WTC11 (cell line): ENCODE measurements around the gene LEKR1. TPM values are rescaled to one million over a fixed set of nuclear protein-coding genes. Genes with fewer than 3 reads are reported as not detected.
"Not testable (repeated sequence)": the region's sequence is repeated elsewhere in the genome, so short reads cannot be mapped to it uniquely, and the experiment has no call there.

Source experiments
- ATAC-seq: fragments of 200-7000 bp; cut with Tn5 transposase; 2 replicates; pipeline ENCODE4 v1.10.0; 2021; ENCODE audit warnings: mild to moderate bottlenecking, moderate library complexity
- CTCF ChIA-PET: fragments of 300-600 bp; sonication (Branson Sonifier 250); formaldehyde crosslinking; loops from one replicate; lab custom pipeline; 2021; ENCODE audit warnings: antibody characterized with exemption; lab: Charles Lee
- POLR2A ChIA-PET: fragments of 350-600 bp; sonication (Branson Sonifier 250); formaldehyde crosslinking; loops from one replicate; lab custom pipeline; 2021; ENCODE audit warnings: antibody characterized with exemption; lab: Charles Lee
- DNase-seq: peaks from one replicate; pipeline ENCODE4 v3.0.0; 2021; ENCODE audit warnings: low spot score
- H3K27ac Mint-ChIP-seq: 2 replicates; pipeline ENCODE4 v1.8.0; 2021; ENCODE audit warnings: mixed read lengths
- H3K27me3 Mint-ChIP-seq: 2 replicates; pipeline ENCODE4 v1.8.0; 2021; ENCODE audit warnings: low read depth, mild to moderate bottlenecking, moderate library complexity, mixed read lengths
- H3K36me3 Mint-ChIP-seq: 2 replicates; pipeline ENCODE4 v1.8.0; 2021; ENCODE audit warnings: mixed read lengths
- H3K4me1 Mint-ChIP-seq: 2 replicates; pipeline ENCODE4 v1.8.0; 2022; ENCODE audit warnings: mixed read lengths
- H3K4me3 Mint-ChIP-seq: 2 replicates; pipeline ENCODE4 v1.8.0; 2021; ENCODE audit warnings: mild to moderate bottlenecking, moderate library complexity, mixed read lengths
- H3K9me3 Mint-ChIP-seq: 2 replicates; pipeline ENCODE4 v1.8.0; 2021; ENCODE audit warnings: mixed read lengths
- AFF4 ChIP-seq: sonication (generic); formaldehyde crosslinking; IDR thresholded peaks from 2 replicates; pipeline ENCODE4 v1.8.1; 2023; ENCODE audit warnings: mild to moderate bottlenecking, missing genetic modification reagents, borderline replicate concordance
- CREB1 ChIP-seq: sonication (generic); formaldehyde crosslinking; IDR thresholded peaks from 2 replicates; pipeline ENCODE4 v1.8.0; 2023; ENCODE audit warnings: mild to moderate bottlenecking, missing genetic modification reagents
- E2F4 ChIP-seq: sonication (generic); formaldehyde crosslinking; IDR thresholded peaks from 2 replicates; pipeline ENCODE4 v1.8.1; 2022; ENCODE audit warnings: low read depth, mild to moderate bottlenecking, moderate library complexity, missing genetic modification reagents, borderline replicate concordance
- ELF4 ChIP-seq: sonication (generic); formaldehyde crosslinking; IDR thresholded peaks from 2 replicates; pipeline ENCODE4 v1.8.1; 2022; ENCODE audit warnings: low read depth, mild to moderate bottlenecking, moderate library complexity, missing genetic modification reagents
- FOXJ3 ChIP-seq: sonication (generic); formaldehyde crosslinking; IDR thresholded peaks from 2 replicates; pipeline ENCODE4 v1.9.0; 2021; ENCODE audit warnings: missing genetic modification reagents, mild to moderate bottlenecking, borderline replicate concordance
- JAZF1 ChIP-seq: fragments of 250-450 bp; sonication (Bioruptor Pico); IDR thresholded peaks from 2 replicates; pipeline ENCODE4 v1.9.0; 2021; ENCODE audit warnings: moderate library complexity, mild to moderate bottlenecking, inconsistent platforms
- RORB ChIP-seq: fragments of 250-450 bp; sonication (Bioruptor Pico); IDR thresholded peaks from 2 replicates; pipeline ENCODE4 v1.9.0; 2021; ENCODE audit warnings: mild to moderate bottlenecking
- SMAD4 ChIP-seq: sonication (generic); formaldehyde crosslinking; IDR thresholded peaks from 2 replicates; pipeline ENCODE4 v1.8.0; 2022; ENCODE audit warnings: mild to moderate bottlenecking, missing genetic modification reagents
- SOX15 ChIP-seq: fragments of 250-450 bp; sonication (Bioruptor Pico); IDR thresholded peaks from 2 replicates; pipeline ENCODE4 v1.9.0; 2021; ENCODE audit warnings: mild to moderate bottlenecking
- TCF7 ChIP-seq: sonication (generic); formaldehyde crosslinking; IDR thresholded peaks from 2 replicates; pipeline ENCODE4 v1.8.0; 2022; ENCODE audit warnings: mild to moderate bottlenecking, low read depth, missing genetic modification reagents, moderate library complexity
- USF2 ChIP-seq: sonication (generic); formaldehyde crosslinking; IDR thresholded peaks from 2 replicates; pipeline ENCODE4 v1.8.1; 2023; ENCODE audit warnings: mild to moderate bottlenecking, missing genetic modification reagents, moderate library complexity
- ZBTB21 ChIP-seq: sonication (generic); formaldehyde crosslinking; IDR thresholded peaks from 2 replicates; pipeline ENCODE4 v1.8.1; 2023; ENCODE audit warnings: mild to moderate bottlenecking, missing genetic modification reagents, borderline replicate concordance
- ZBTB43 ChIP-seq: sonication (generic); formaldehyde crosslinking; IDR thresholded peaks from 2 replicates; pipeline ENCODE4 v1.8.1; 2023; ENCODE audit warnings: mild to moderate bottlenecking, missing genetic modification reagents
- ZNF512 ChIP-seq: sonication (generic); formaldehyde crosslinking; IDR thresholded peaks from 2 replicates; pipeline ENCODE4 v1.8.1; 2022; ENCODE audit warnings: missing genetic modification reagents, borderline replicate concordance
- ZNF671 ChIP-seq: fragments of 250-450 bp; sonication (Bioruptor Pico); IDR thresholded peaks from 2 replicates; pipeline ENCODE4 v1.8.0; 2021; ENCODE audit warnings: mild to moderate bottlenecking
- total RNA-seq: library from RNA; stranded (reverse); gene quantifications from 3 replicates; pipeline ENCODE4 v1.2.3, GENCODE V29; 2021

The LEKR1 gene
- total RNA-seq, 1 experiment from 2014 or later, result 0.09 TPM

- TF ChIP-seq JAZF1 (no peak), ELF4 (CRISPR knock-in tag) (no peak), ZBTB21 (CRISPR knock-in tag) (no peak), SOX15 (CRISPR knock-in tag) (no peak), E2F4 (CRISPR knock-in tag) (no peak), USF2 (no peak), CREB1 (CRISPR knock-in tag) (no peak), ZNF512 (no peak), RORB (CRISPR knock-in tag) (no peak), TCF7 (CRISPR knock-in tag) (no peak), AFF4 (CRISPR knock-in tag) (no peak), ZNF671 (CRISPR knock-in tag) (no peak)
Measured at GRCh38 chr3:156797368-156797767, 28.8 kb upstream of the LEKR1 start (continued).

- DNase-seq, H3K4me3 Mint-ChIP-seq, POLR2A ChIA-PET, ATAC-seq, CTCF ChIA-PET, H3K4me1 Mint-ChIP-seq, H3K27me3 Mint-ChIP-seq, H3K27ac Mint-ChIP-seq: not testable (repeated sequence)
- Mint-ChIP-seq H3K36me3 (peaks cover 15% of the 10 kb centered on the region; the same call in 1 of the 2 replicates), H3K9me3 (peaks cover 36% of the 10 kb centered on the region)
Measured at GRCh38 chr3:156800287-156800686, 25.9 kb upstream of the LEKR1 start.

GRCh38 chr3:156801746-156802145, 24.4 kb upstream of the LEKR1 start:
- no peak overlapping the region for H3K27ac Mint-ChIP-seq
- no peak overlapping the region for H3K4me3 Mint-ChIP-seq
- H3K4me1 Mint-ChIP-seq, result no peaks in the 10 kb centered on the region
- H3K9me3 Mint-ChIP-seq, result peaks cover 36% of the 10 kb centered on the region
- CTCF ChIA-PET, result no interaction called here
- POLR2A ChIA-PET, result no interaction called here
- ATAC-seq (no peak), DNase-seq (no peak)
- peaks cover 15% of the 10 kb centered on the region; the same call in 1 of the 2 replicates for H3K36me3 Mint-ChIP-seq
- TF ChIP-seq ZBTB43 (CRISPR knock-in tag) (no peak), FOXJ3 (CRISPR knock-in tag) (no peak), SMAD4 (CRISPR knock-in tag) (no peak)
- no peaks in the 10 kb centered on the region for H3K27me3 Mint-ChIP-seq
